GM12891 (cell line): Measurements from ENCODE around the gene ARHGEF4.

Experiments
- POLR2A ChIP-seq: IDR thresholded peaks from 2 replicates; pipeline ENCODE4 v1.6.1; 2011; ENCODE audit warnings: low read depth, low read length, control low read depth
- POLR2AphosphoS5 ChIP-seq: IDR thresholded peaks from 2 replicates; pipeline ENCODE4 v1.6.1; 2011; ENCODE audit warnings: low read depth, low read length, control low read depth

DNA sequence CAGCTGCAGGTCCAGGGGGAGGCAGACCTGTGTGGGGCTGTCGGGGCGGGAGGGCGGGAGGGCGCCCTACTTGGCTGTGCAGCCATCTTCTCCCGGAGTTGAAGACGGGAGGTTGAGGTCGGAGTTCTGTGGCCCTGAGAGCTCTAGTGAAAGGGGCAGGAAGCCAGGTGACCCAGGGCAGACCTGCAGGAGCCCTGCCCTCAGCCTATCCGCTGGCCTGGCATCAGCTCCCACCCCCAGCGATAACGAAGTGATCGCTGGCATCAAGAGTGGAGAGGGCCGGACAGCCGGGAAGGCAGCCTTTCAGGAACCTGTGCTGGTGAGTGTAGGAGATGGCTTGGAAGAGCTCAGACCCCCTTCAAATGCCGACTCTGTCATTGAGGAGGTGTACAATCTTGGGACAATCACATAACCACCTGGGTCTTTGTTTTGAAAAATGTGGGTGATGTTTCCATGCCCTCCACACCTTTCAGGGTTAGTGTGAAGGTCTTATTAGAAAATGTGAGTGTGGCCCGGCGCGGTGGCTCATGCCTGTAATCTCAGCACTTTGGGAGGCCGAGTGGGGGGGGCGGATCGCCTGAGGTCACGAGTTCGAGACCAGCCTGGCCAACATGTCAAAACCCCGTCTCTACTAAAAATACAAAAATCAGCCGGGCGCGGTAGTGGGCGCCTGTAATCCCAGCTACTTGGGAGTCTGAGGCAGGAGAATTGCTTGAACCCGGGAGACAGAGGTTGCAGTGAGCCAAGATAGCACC, 1.3 kb downstream of the ARHGEF4 start:
- TF ChIP-seq POLR2AphosphoS5 (no peak), POLR2A (no peak)
